Measurements from ENCODE around the gene ZSCAN29.

- TF ChIP-seq, protein P1, sequence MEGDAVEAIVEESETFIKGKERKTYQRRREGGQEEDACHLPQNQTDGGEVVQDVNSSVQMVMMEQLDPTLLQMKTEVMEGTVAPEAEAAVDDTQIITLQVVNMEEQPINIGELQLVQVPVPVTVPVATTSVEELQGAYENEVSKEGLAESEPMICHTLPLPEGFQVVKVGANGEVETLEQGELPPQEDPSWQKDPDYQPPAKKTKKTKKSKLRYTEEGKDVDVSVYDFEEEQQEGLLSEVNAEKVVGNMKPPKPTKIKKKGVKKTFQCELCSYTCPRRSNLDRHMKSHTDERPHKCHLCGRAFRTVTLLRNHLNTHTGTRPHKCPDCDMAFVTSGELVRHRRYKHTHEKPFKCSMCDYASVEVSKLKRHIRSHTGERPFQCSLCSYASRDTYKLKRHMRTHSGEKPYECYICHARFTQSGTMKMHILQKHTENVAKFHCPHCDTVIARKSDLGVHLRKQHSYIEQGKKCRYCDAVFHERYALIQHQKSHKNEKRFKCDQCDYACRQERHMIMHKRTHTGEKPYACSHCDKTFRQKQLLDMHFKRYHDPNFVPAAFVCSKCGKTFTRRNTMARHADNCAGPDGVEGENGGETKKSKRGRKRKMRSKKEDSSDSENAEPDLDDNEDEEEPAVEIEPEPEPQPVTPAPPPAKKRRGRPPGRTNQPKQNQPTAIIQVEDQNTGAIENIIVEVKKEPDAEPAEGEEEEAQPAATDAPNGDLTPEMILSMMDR (conservative IDR thresholded peaks at IDR 0.05; ENCODE audit: low read length): no peak
- no peak for TF ChIP-seq EZH2phosphoT487 (IDR thresholded peaks at IDR 0.05; ENCODE audit: borderline replicate concordance)
Observed at GRCh38 chr15:43383070-43383469, 12.2 kb upstream of the ZSCAN29 start.

Measured in Loucy (cell line).